ENCODE results near the gene MRC1. TPM values are rescaled to one million over a fixed set of nuclear protein-coding genes. Genes with fewer than 3 reads are reported as not detected.

Gene MRC1
- total and polyA plus RNA-seq, 4 donors = 14.0 to 161 (median 43.6) TPM

GRCh38 chr10:17785276-17785930 is 23.7 kb upstream of the MRC1 start:
- WGBS, 2 donors = 50 to 66% methylated on average over 5 of the region's 5 CpGs
- Histone ChIP-seq H3K36me3 (ENCODE audit: control insufficient read depth in 4 of 4, insufficient read depth in 4 of 4, low read length in 4 of 4) (no peaks in the 10 kb centered on the region), H3K27ac (ENCODE audit: low read depth in 1 of 2, low read length in 1 of 2) (peak overlapping the region in 1 of 2 donors; percentile 18), H3K9me3 (ENCODE audit: control insufficient read depth in 4 of 4, insufficient read depth in 3 of 4, low read length in 3 of 4) (no peaks in the 10 kb centered on the region), H3K4me1 (ENCODE audit: control insufficient read depth in 5 of 5, insufficient read depth in 5 of 5, low read length in 5 of 5) (peaks cover 0 to 10% (median 5%) of the 10 kb centered on the region in 5 donors), H3K4me3 (no peak overlapping the region), H3K9ac (ENCODE audit: insufficient read depth in 1 of 2, low read length in 2 of 2) (no peak overlapping the region), H3K27me3 (ENCODE audit: control insufficient read depth in 3 of 3, insufficient read depth in 3 of 3, low read length in 2 of 3) (no peaks in the 10 kb centered on the region)
- no peak for TF ChIP-seq CTCF (IDR thresholded peaks at IDR 0.05; ENCODE audit: control extremely low read depth, extremely low read depth)
- ATAC-seq (ENCODE audit: insufficient read depth, low FRiP score) (peak; percentile 51), DNase-seq (no peak)

GRCh38 chr10:17787087-17787961 is 21.8 kb upstream of the MRC1 start:
- no peak overlapping the region for H3K4me3 ChIP-seq
- no peaks in the 10 kb centered on the region for H3K9me3 ChIP-seq (ENCODE audit: control insufficient read depth in 4 of 4, insufficient read depth in 3 of 4, low read length in 3 of 4)
- no peaks in the 10 kb centered on the region for H3K36me3 ChIP-seq (ENCODE audit: control insufficient read depth in 4 of 4, insufficient read depth in 4 of 4, low read length in 4 of 4)
- H3K27ac ChIP-seq (ENCODE audit: low read depth in 1 of 2, low read length in 1 of 2) = peak overlapping the region in 1 of 2 donors; percentile 49
- H3K4me1 ChIP-seq (ENCODE audit: control insufficient read depth in 5 of 5, insufficient read depth in 5 of 5, low read length in 5 of 5) = peaks cover 0 to 10% (median 5%) of the 10 kb centered on the region in 5 donors
- no peak for TF ChIP-seq CTCF (IDR thresholded peaks at IDR 0.05; ENCODE audit: control extremely low read depth, extremely low read depth)
- H3K9ac ChIP-seq (ENCODE audit: insufficient read depth in 1 of 2, low read length in 2 of 2) = no peak overlapping the region
- H3K27me3 ChIP-seq (ENCODE audit: control insufficient read depth in 3 of 3, insufficient read depth in 3 of 3, low read length in 2 of 3) = no peaks in the 10 kb centered on the region
- WGBS, 2 donors = 86 to 93% methylated on average over 13 of the region's 13 CpGs
- DNase-seq (peak in 2 of 3 donors; percentile 27 to 52), ATAC-seq (ENCODE audit: insufficient read depth, low FRiP score) (peak; percentile 77)

GRCh38 chr10:17788646-17789045 is 20.5 kb upstream of the MRC1 start:
- Histone ChIP-seq H3K27ac (ENCODE audit: low read depth in 1 of 2, low read length in 1 of 2) (no peak overlapping the region), H3K9me3 (ENCODE audit: control insufficient read depth in 4 of 4, insufficient read depth in 3 of 4, low read length in 3 of 4) (no peaks in the 10 kb centered on the region), H3K4me1 (ENCODE audit: control insufficient read depth in 5 of 5, insufficient read depth in 5 of 5, low read length in 5 of 5) (peaks cover 0 to 3% (median 2%) of the 10 kb centered on the region in 5 donors), H3K4me3 (no peak overlapping the region), H3K36me3 (ENCODE audit: control insufficient read depth in 4 of 4, insufficient read depth in 4 of 4, low read length in 4 of 4) (no peaks in the 10 kb centered on the region), H3K27me3 (ENCODE audit: control insufficient read depth in 3 of 3, insufficient read depth in 3 of 3, low read length in 2 of 3) (no peaks in the 10 kb centered on the region), H3K9ac (ENCODE audit: insufficient read depth in 1 of 2, low read length in 2 of 2) (no peak overlapping the region)
- TF ChIP-seq CTCF (IDR thresholded peaks at IDR 0.05; ENCODE audit: control extremely low read depth, extremely low read depth) = no peak
- ATAC-seq (ENCODE audit: insufficient read depth, low FRiP score) (no peak), DNase-seq (no peak)
- 94 to 98% methylated on average over 2 of the region's 2 CpGs for WGBS, 2 donors
